GM23338 (cell line): ENCODE data around the gene RPN2. TPM values are rescaled to one million over a fixed set of nuclear protein-coding genes. Genes with fewer than 3 reads are reported as not detected.

Source experiments
- ATAC-seq: fragments of 200-7000 bp; cut with Tn5 transposase; 3 replicates; pipeline ENCODE4 v1.9.1; 2020
- DNase-seq: peaks from one replicate; pipeline ENCODE4 v3.0.0-alpha.2; 2015; ENCODE audit warnings: low spot score
- H2AFZ ChIP-seq: fragments of 200-600 bp; sonication (generic); 2 replicates; pipeline ENCODE4 v1.8.0; 2016; ENCODE audit warnings: antibody characterized with exemption, mild to moderate bottlenecking, moderate library complexity
- H3F3A ChIP-seq: fragments of 200-600 bp; sonication (generic); replicated peaks from 2 replicates; pipeline ENCODE4 v1.8.0; 2017; ENCODE audit warnings: antibody characterized with exemption, mixed run types, low read depth
- H3K27ac ChIP-seq: fragments of 200-600 bp; sonication (generic); 2 replicates; pipeline ENCODE4 v1.6.1; 2016; ENCODE audit warnings: low read depth
- H3K27me3 ChIP-seq: fragments of 200-600 bp; sonication (generic); 2 replicates; pipeline ENCODE4 v1.8.0; 2016; ENCODE audit warnings: mild to moderate bottlenecking, mixed run types, moderate library complexity; ENCODE audit not compliant: insufficient read depth
- H3K36me3 ChIP-seq: fragments of 200-600 bp; sonication (generic); 2 replicates; pipeline ENCODE4 v1.8.0; 2016; ENCODE audit warnings: mild to moderate bottlenecking; ENCODE audit not compliant: insufficient read depth
- H3K4me1 ChIP-seq: fragments of 200-600 bp; sonication (generic); 2 replicates; pipeline ENCODE4 v1.8.0; 2016; ENCODE audit warnings: mild to moderate bottlenecking, moderate library complexity; ENCODE audit not compliant: insufficient read depth
- H3K4me2 ChIP-seq: fragments of 200-600 bp; sonication (generic); 2 replicates; pipeline ENCODE4 v1.7.1; 2017; ENCODE audit warnings: mixed run types
- H3K4me3 ChIP-seq: fragments of 200-600 bp; sonication (generic); 2 replicates; pipeline ENCODE4 v1.6.1; 2016; ENCODE audit warnings: mixed run types
- H3K79me2 ChIP-seq: fragments of 200-600 bp; sonication (generic); replicated peaks from 2 replicates; pipeline ENCODE4 v1.8.0; 2017; ENCODE audit warnings: mild to moderate bottlenecking; ENCODE audit not compliant: insufficient read depth
- H3K9me2 ChIP-seq: fragments of 200-600 bp; sonication (generic); 2 replicates; pipeline ENCODE4 v1.8.0; 2017; ENCODE audit not compliant: insufficient read depth
- H4K20me1 ChIP-seq: fragments of 200-600 bp; sonication (generic); replicated peaks from 2 replicates; pipeline ENCODE4 v1.8.0; 2017; ENCODE audit warnings: mild to moderate bottlenecking; ENCODE audit not compliant: insufficient read depth
- H3K27ac Mint-ChIP-seq: 2 replicates; pipeline ENCODE4 v1.8.0; 2020; ENCODE audit warnings: inconsistent platforms, mild to moderate bottlenecking, moderate library complexity, mixed read lengths
- H3K27me3 Mint-ChIP-seq: 3 replicates; pipeline ENCODE4 v1.8.0; 2022; ENCODE audit warnings: low read depth, mild to moderate bottlenecking, moderate library complexity, mixed read lengths, inconsistent platforms; ENCODE audit not compliant: insufficient read depth, poor library complexity
- H3K36me3 Mint-ChIP-seq: 3 replicates; pipeline ENCODE4 v1.8.0; 2021; ENCODE audit warnings: low read depth, mild to moderate bottlenecking, inconsistent platforms, moderate library complexity, mixed read lengths
- H3K4me1 Mint-ChIP-seq: 3 replicates; pipeline ENCODE4 v1.8.0; 2020; ENCODE audit warnings: mild to moderate bottlenecking, inconsistent platforms, mixed read lengths
- H3K4me3 Mint-ChIP-seq: 3 replicates; pipeline ENCODE4 v1.8.0; 2021; ENCODE audit warnings: moderate library complexity, mild to moderate bottlenecking, inconsistent platforms, mixed read lengths
- H3K9me3 Mint-ChIP-seq: 3 replicates; pipeline ENCODE4 v1.8.0; 2020; ENCODE audit warnings: moderate library complexity, mild to moderate bottlenecking, inconsistent platforms, mixed read lengths
- CREB1 ChIP-seq: fragments of 250-450 bp; sonication (Bioruptor Pico); IDR thresholded peaks from 2 replicates; pipeline ENCODE4 v1.5.0; 2020; ENCODE audit warnings: low read depth, mild to moderate bottlenecking, moderate library complexity
- CTCF ChIP-seq, 2 experiments: fragments of 200-600 bp in 1 of 2; sonication (generic) in 1 of 2; conservative IDR thresholded peaks; 2 replicates each; pipeline versions ENCODE4 v1.5.1 to v1.6.1; 2016 to 2017; ENCODE audit warnings: antibody characterized with exemption in 2 of 2, low read depth in 2 of 2, mild to moderate bottlenecking in 2 of 2, moderate library complexity in 1 of 2
- ETS1 ChIP-seq: IDR thresholded peaks from 2 replicates; pipeline ENCODE4 v1.6.1; 2016; ENCODE audit warnings: antibody characterized with exemption
- EZH2 ChIP-seq: fragments of 200-600 bp; sonication (generic); IDR thresholded peaks from one replicate; pipeline ENCODE4 v1.8.0; 2017; ENCODE audit warnings: antibody characterized with exemption, mild to moderate bottlenecking, low read depth; ENCODE audit not compliant: unreplicated experiment
- EZH2phosphoT487 ChIP-seq: fragments of 200-600 bp; sonication (generic); IDR thresholded peaks from one replicate; pipeline ENCODE4 v1.8.1; 2018; ENCODE audit warnings: antibody characterized with exemption; ENCODE audit not compliant: unreplicated experiment
- JUNB ChIP-seq: IDR thresholded peaks from one replicate; pipeline ENCODE4 v1.6.1; 2016; ENCODE audit warnings: antibody characterized with exemption; ENCODE audit not compliant: unreplicated experiment
- NANOG ChIP-seq: IDR thresholded peaks from 2 replicates; pipeline ENCODE4 v1.6.1; 2016; ENCODE audit warnings: antibody characterized with exemption, borderline replicate concordance
- POLR2AphosphoS5 ChIP-seq: IDR thresholded peaks from 2 replicates; pipeline ENCODE4 v1.6.1; 2016; ENCODE audit warnings: antibody characterized with exemption, low read depth
- REST ChIP-seq: IDR thresholded peaks from one replicate; pipeline ENCODE4 v1.6.1; 2018; ENCODE audit warnings: antibody characterized with exemption; ENCODE audit not compliant: unreplicated experiment
- STAT1 ChIP-seq: IDR thresholded peaks from one replicate; pipeline ENCODE4 v1.6.1; 2016; ENCODE audit warnings: antibody characterized with exemption; ENCODE audit not compliant: unreplicated experiment
- ZNF114 ChIP-seq: fragments of 250-450 bp; sonication (Bioruptor Pico); IDR thresholded peaks from 2 replicates; pipeline ENCODE4 v1.5.0; 2020; ENCODE audit warnings: mild to moderate bottlenecking, moderate library complexity
- ZNF331 ChIP-seq: fragments of 250-450 bp; sonication (Bioruptor Pico); IDR thresholded peaks from 2 replicates; pipeline ENCODE4 v1.5.0; 2020; ENCODE audit warnings: low read depth, mild to moderate bottlenecking, moderate library complexity
- ZNF462 ChIP-seq: fragments of 250-450 bp; sonication (Bioruptor Pico); IDR thresholded peaks from 2 replicates; pipeline ENCODE4 v1.5.0; 2020; ENCODE audit warnings: mild to moderate bottlenecking, moderate library complexity
- polyA plus RNA-seq: library from polyadenylated mRNA; unstranded; fragments of >200 nt; fragmentation: Nextera tagmentation; extraction: Ambion mirVana; gene quantifications from 2 replicates; pipeline ENCODE4 v1.2.1, GENCODE V29; 2016
- total RNA-seq: library from RNA; depleted of rRNA; stranded (reverse); fragments of >200 nt; shearing (Covaris generic); gene quantifications from 2 replicates; pipeline ENCODE4 v1.2.3, GENCODE V29; 2014

Gene RPN2
- total and polyA plus RNA-seq, 2 experiments from 2014 or later, result 244 to 302 TPM

GRCh38 chr20:37205794-37206193 is 26.7 kb downstream of the RPN2 start:
- Histone ChIP-seq H3K36me3 (peaks cover 72% of the 10 kb centered on the region), H3K79me2 (peaks cover 30% of the 10 kb centered on the region), H3K27me3 (no peaks in the 10 kb centered on the region), H3K27ac (no peak overlapping the region), H3K4me1 (no peaks in the 10 kb centered on the region), H3K4me3 (no peak overlapping the region), H4K20me1 (peaks cover 32% of the 10 kb centered on the region), H3F3A (peaks cover 20% of the 10 kb centered on the region; the same call in 1 of the 2 replicates), H2AFZ (no peak overlapping the region), H3K9me2 (no peaks in the 10 kb centered on the region), H3K4me2 (no peak overlapping the region)
- no peaks in the 10 kb centered on the region for H3K4me1 Mint-ChIP-seq
- no peak for TF ChIP-seq ZNF331
- TF ChIP-seq CTCF (conservative IDR thresholded peaks at IDR 0.05; ENCODE audit: low read depth in 2 of 2), result no peak
- no peak for TF ChIP-seq NANOG
- no peak for TF ChIP-seq ETS1
- no peak for TF ChIP-seq JUNB
- TF ChIP-seq POLR2AphosphoS5, result no peak
- no peak for TF ChIP-seq EZH2
- TF ChIP-seq STAT1, result no peak
- no peak for TF ChIP-seq ZNF462 (CRISPR knock-in tag)
- TF ChIP-seq CREB1 (CRISPR knock-in tag), result no peak
- TF ChIP-seq ZNF114 (CRISPR knock-in tag), result no peak
- no peak for TF ChIP-seq REST
- no peak for TF ChIP-seq EZH2phosphoT487
- H3K27ac Mint-ChIP-seq, result no peak overlapping the region
- no peak for ATAC-seq
- peaks cover 87% of the 10 kb centered on the region for H3K36me3 Mint-ChIP-seq
- H3K9me3 Mint-ChIP-seq, result no peaks in the 10 kb centered on the region
- peaks cover 3% of the 10 kb centered on the region for H3K27me3 Mint-ChIP-seq
- DNase-seq, result no peak
- H3K4me3 Mint-ChIP-seq, result no peak overlapping the region
